ACC112 (cell line): Measurements from ENCODE around the gene TSFM.

ENCODE experiments used
- H2AFZ ChIP-seq: fragments of 200-600 bp; sonication (generic); one replicate; pipeline ENCODE4 v1.6.0; 2017; ENCODE audit warnings: antibody characterized with exemption, low read length; ENCODE audit not compliant: unreplicated experiment
- H3K27ac ChIP-seq: fragments of 200-600 bp; sonication (generic); 2 replicates; pipeline ENCODE4 v1.5.1; 2014; ENCODE audit warnings: low read depth, mild to moderate bottlenecking, antibody characterized with exemption, low read length, moderate library complexity
- H3K27me3 ChIP-seq: fragments of 200-600 bp; sonication (generic); 2 replicates; pipeline ENCODE4 v1.6.1; 2014; ENCODE audit warnings: mild to moderate bottlenecking, antibody characterized with exemption, low read length, moderate library complexity, mixed read lengths; ENCODE audit not compliant: insufficient read depth
- H3K36me3 ChIP-seq: fragments of 200-600 bp; sonication (generic); 2 replicates; pipeline ENCODE4 v1.6.1; 2016; ENCODE audit warnings: mild to moderate bottlenecking, antibody characterized with exemption, low read length, moderate library complexity, mixed read lengths; ENCODE audit not compliant: insufficient read depth
- H3K4me1 ChIP-seq: fragments of 200-600 bp; sonication (generic); one replicate; pipeline ENCODE4 v1.6.1; 2016; ENCODE audit warnings: low read length, mixed read lengths; ENCODE audit not compliant: insufficient read depth, unreplicated experiment, control insufficient read depth
- H3K4me3 ChIP-seq: fragments of 200-600 bp; sonication (generic); 2 replicates; pipeline ENCODE4 v1.5.1; 2014; ENCODE audit warnings: mild to moderate bottlenecking, low read depth, low read length
- H3K79me2 ChIP-seq: fragments of 200-600 bp; sonication (generic); one replicate; pipeline ENCODE4 v1.6.0; 2016; ENCODE audit warnings: low read length; ENCODE audit not compliant: control insufficient read depth, unreplicated experiment, insufficient read depth

Gene TSFM

GRCh38 chr12:57756406-57757341 is 25.9 kb upstream of the TSFM start:
- H2AFZ ChIP-seq, result no peak overlapping the region
- H3K27me3 ChIP-seq, result peaks cover 29% of the 10 kb centered on the region
- no peak overlapping the region; the same call in 1 of the 2 replicates for H3K4me3 ChIP-seq
- no peaks in the 10 kb centered on the region for H3K36me3 ChIP-seq
- no peak overlapping the region for H3K27ac ChIP-seq
- peaks cover 5% of the 10 kb centered on the region for H3K4me1 ChIP-seq
- H3K79me2 ChIP-seq, result peaks cover 4% of the 10 kb centered on the region

GRCh38 chr12:57757771-57758170 is 24.8 kb upstream of the TSFM start:
- no peak overlapping the region for H3K27ac ChIP-seq
- peaks cover 29% of the 10 kb centered on the region for H3K27me3 ChIP-seq
- H3K4me3 ChIP-seq, result no peak overlapping the region
- no peaks in the 10 kb centered on the region for H3K79me2 ChIP-seq
- peaks cover 2% of the 10 kb centered on the region for H3K4me1 ChIP-seq
- H2AFZ ChIP-seq, result no peak overlapping the region
- no peaks in the 10 kb centered on the region for H3K36me3 ChIP-seq

- no peak overlapping the region for H2AFZ ChIP-seq
- H3K36me3 ChIP-seq, result no peaks in the 10 kb centered on the region
- H3K27me3 ChIP-seq, result peaks cover 27% of the 10 kb centered on the region
- no peak overlapping the region for H3K4me3 ChIP-seq
- no peaks in the 10 kb centered on the region for H3K4me1 ChIP-seq
- no peak overlapping the region for H3K27ac ChIP-seq
- no peaks in the 10 kb centered on the region for H3K79me2 ChIP-seq
These were observed 23.8 kb upstream of the TSFM start for GRCh38 chr12:57758552-57759359.

- Histone ChIP-seq H3K36me3 (no peaks in the 10 kb centered on the region), H3K4me3 (no peak overlapping the region), H2AFZ (no peak overlapping the region), H3K4me1 (no peaks in the 10 kb centered on the region), H3K27me3 (peaks cover 27% of the 10 kb centered on the region), H3K27ac (no peak overlapping the region), H3K79me2 (no peaks in the 10 kb centered on the region)
These were observed 23.1 kb upstream of the TSFM start for GRCh38 chr12:57759360-57759980.

- H3K79me2 ChIP-seq, result no peaks in the 10 kb centered on the region
- no peak overlapping the region for H3K27ac ChIP-seq
- no peak overlapping the region for H2AFZ ChIP-seq
- peaks cover under 1% of the 10 kb centered on the region for H3K4me1 ChIP-seq
- H3K4me3 ChIP-seq, result no peak overlapping the region
- peaks cover 35% of the 10 kb centered on the region for H3K27me3 ChIP-seq
- H3K36me3 ChIP-seq, result no peaks in the 10 kb centered on the region
These were observed 22.1 kb upstream of the TSFM start for GRCh38 chr12:57760347-57760982.

- Histone ChIP-seq H3K4me1 (peaks cover 9% of the 10 kb centered on the region), H3K36me3 (no peaks in the 10 kb centered on the region), H3K79me2 (no peaks in the 10 kb centered on the region), H2AFZ (no peak overlapping the region), H3K27me3 (peaks cover 36% of the 10 kb centered on the region), H3K27ac (no peak overlapping the region), H3K4me3 (no peak overlapping the region)
These were observed 21.1 kb upstream of the TSFM start for GRCh38 chr12:57761391-57761998.

GRCh38 chr12:57762463-57762862 is 20.1 kb upstream of the TSFM start:
- Histone ChIP-seq H3K4me3 (no peak overlapping the region), H3K4me1 (peaks cover 19% of the 10 kb centered on the region), H3K27ac (no peak overlapping the region), H3K36me3 (no peaks in the 10 kb centered on the region), H3K79me2 (no peaks in the 10 kb centered on the region), H3K27me3 (peaks cover 33% of the 10 kb centered on the region), H2AFZ (no peak overlapping the region)

GRCh38 chr12:57763881-57764661 is 18.5 kb upstream of the TSFM start:
- Histone ChIP-seq H3K4me3 (no peak overlapping the region), H3K27me3 (peaks cover 33% of the 10 kb centered on the region)

GRCh38 chr12:57764662-57765002 is 18.0 kb upstream of the TSFM start:
- Histone ChIP-seq H3K27ac (no peak overlapping the region), H3K4me3 (peak overlapping the region; percentile 65), H2AFZ (no peak overlapping the region), H3K79me2 (no peaks in the 10 kb centered on the region), H3K36me3 (no peaks in the 10 kb centered on the region), H3K27me3 (peaks cover 33% of the 10 kb centered on the region), H3K4me1 (peaks cover 21% of the 10 kb centered on the region)

More at GRCh38 chr12:57763881-57764661, 18.5 kb upstream of the TSFM start:
- Histone ChIP-seq H2AFZ (no peak overlapping the region), H3K79me2 (no peaks in the 10 kb centered on the region), H3K4me1 (peaks cover 21% of the 10 kb centered on the region), H3K27ac (no peak overlapping the region), H3K36me3 (no peaks in the 10 kb centered on the region)
